ENCODE results near the gene TRAK1.

The TRAK1 gene

GRCh38 chr3:42182555-42182954, 91.4 kb downstream of the TRAK1 start:
- no peak for DNase-seq

- DNase-seq = no peak
These were observed 93.0 kb downstream of the TRAK1 start for GRCh38 chr3:42183991-42184632.

- DNase-seq = no peak
These were observed 93.7 kb downstream of the TRAK1 start for GRCh38 chr3:42184651-42185443.

- no peak for DNase-seq
These were observed 96.8 kb downstream of the TRAK1 start for GRCh38 chr3:42187936-42188335.

- no peak for DNase-seq
These were observed 97.2 kb downstream of the TRAK1 start for GRCh38 chr3:42188376-42188775.

- no peak for DNase-seq
These were observed 97.9 kb downstream of the TRAK1 start for GRCh38 chr3:42189001-42189460.

GRCh38 chr3:42189736-42190135, 98.6 kb downstream of the TRAK1 start:
- DNase-seq = no peak

- DNase-seq = peak; percentile 63
These were observed 99.7 kb downstream of the TRAK1 start for GRCh38 chr3:42190701-42191442.

- no peak for DNase-seq
These were observed 100.2 kb downstream of the TRAK1 start for GRCh38 chr3:42191443-42191747.

GRCh38 chr3:42192334-42193200, 101.4 kb downstream of the TRAK1 start:
- no peak for DNase-seq

GRCh38 chr3:42194943-42195510, 103.9 kb downstream of the TRAK1 start:
- DNase-seq = no peak

GRCh38 chr3:42195879-42196330, 104.7 kb downstream of the TRAK1 start:
- no peak for DNase-seq

- no peak for DNase-seq
These were observed 107.6 kb downstream of the TRAK1 start for GRCh38 chr3:42198709-42199108.

GRCh38 chr3:42202217-42202865, 111.2 kb downstream of the TRAK1 start:
- DNase-seq = no peak

- no peak for DNase-seq
These were observed 113.9 kb downstream of the TRAK1 start for GRCh38 chr3:42204867-42205599.

- no peak for DNase-seq
These were observed 114.8 kb downstream of the TRAK1 start for GRCh38 chr3:42205800-42206514.

GRCh38 chr3:42209917-42210316, 118.8 kb downstream of the TRAK1 start:
- no peak for DNase-seq

- no peak for DNase-seq
These were observed 119.6 kb downstream of the TRAK1 start for GRCh38 chr3:42210726-42211125.

GRCh38 chr3:42213417-42213816, 122.3 kb downstream of the TRAK1 start:
- no peak for DNase-seq

- DNase-seq = no peak
These were observed 122.9 kb downstream of the TRAK1 start for GRCh38 chr3:42214064-42214463.
